NCI-H526 (cell line): ENCODE results near the gene MEF2C.
"Not testable (repeated sequence)": the region's sequence is repeated elsewhere in the genome, so short reads cannot be mapped to it uniquely, and the experiment has no call there.

ENCODE experiments used
- DNase-seq, 2 experiments: peaks; one replicate each; lab custom pipeline; 2025; lab: John Stamatoyannopoulos, UW

MEF2C gene

DNA sequence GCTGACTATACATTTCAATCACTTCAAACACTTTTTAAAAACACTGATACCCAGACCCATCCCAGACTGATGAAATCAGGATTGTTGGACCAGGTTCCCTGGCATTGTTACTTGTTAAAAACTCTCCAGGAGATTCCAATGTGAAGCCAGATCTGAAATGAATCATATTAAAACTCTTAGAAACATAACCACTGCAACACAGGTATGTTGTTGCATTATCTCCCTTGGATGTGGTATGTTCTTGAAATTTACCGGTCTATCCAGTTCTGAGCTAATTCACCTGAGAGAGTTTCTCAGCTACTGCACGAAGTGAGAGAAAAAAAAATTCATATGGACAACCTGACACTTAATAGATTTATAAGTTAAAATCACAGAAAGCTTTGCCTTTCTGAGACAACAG is 21.8 kb downstream of the MEF2C start:
- no peak for DNase-seq

GRCh38 chr5:88860501-88860900 is 22.5 kb downstream of the MEF2C start:
- DNase-seq = no peak

DNA sequence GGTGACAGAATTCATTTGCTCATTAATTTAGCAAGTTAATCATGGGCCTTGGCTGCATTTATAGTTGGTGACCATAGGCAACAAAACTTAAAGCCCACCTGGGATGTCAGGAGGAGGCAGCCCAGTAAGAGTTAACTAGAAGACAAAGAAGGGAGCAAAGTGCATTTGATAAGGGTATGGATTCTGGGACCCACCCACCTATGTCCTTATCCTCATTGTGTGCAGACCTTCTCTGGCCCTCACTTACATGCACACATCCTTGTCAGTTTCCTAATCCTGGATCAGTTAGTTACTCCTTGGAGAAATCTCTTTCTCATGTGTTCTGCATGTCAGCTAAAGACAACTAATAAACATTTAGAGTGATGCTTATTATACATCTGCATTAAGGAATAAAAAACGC is 24.6 kb downstream of the MEF2C start:
- no peak for DNase-seq

DNA sequence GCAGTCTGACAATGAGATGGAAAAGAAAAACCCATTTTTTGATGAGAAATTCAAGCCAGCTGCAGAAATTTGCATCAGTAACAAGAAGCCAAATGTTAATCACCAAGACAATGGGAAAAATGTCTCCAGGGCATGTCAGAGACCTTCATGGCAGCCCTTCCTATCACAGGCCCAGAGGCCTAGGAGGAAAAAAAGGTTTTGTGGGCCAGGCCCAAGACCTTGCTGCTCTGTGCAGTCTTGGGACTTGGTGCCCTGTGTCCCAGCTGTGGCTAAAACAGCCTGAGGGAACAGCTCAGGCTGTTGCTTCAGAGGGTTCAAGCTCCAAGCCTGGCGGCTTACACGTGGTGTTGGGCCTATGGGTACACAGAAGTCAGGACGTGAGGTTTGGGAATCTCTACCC is 26.6 kb downstream of the MEF2C start:
- not testable (repeated sequence) for DNase-seq

DNA sequence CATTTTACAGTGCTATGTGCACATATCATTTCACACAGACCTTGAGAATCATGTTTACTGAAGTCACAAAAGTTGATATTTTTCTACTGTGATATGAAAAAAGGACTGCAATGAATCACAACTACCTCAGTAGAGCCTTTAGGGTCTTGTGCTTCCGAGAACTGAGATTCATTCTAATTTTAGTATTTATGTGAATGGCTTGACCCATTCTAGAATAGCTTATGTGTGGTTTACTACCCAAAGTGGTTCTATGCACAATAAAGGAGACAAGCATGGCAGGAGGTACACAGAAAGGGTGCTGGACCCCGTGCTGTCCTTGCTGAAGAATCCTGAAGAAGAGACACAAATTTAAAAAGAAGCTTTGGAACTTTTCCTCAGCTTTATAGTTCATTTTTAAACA is 28.2 kb downstream of the MEF2C start:
- DNase-seq = no peak

GRCh38 chr5:88847420-88847819 is 35.6 kb downstream of the MEF2C start:
- no peak for DNase-seq

DNA sequence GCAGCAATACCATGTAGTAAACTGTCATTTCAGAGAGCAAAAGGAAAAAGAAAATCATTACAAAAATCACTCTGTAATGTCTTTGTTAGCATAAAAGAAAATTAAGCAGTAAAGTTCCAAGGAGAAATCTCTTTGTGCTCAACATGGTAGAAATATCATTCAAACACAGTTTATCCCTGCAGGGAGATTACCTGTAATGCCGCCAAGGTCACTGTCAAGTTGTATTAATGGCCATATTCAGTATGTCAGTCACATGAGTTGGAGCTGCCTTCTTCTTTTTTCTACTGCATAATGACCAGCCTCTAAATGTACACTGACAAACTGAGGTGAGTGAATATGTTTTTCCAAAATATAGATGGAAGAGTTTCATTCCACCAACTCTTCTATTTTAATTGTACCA is 36.5 kb downstream of the MEF2C start:
- DNase-seq = no peak

- no peak for DNase-seq
Observed at GRCh38 chr5:88845081-88845697, 37.8 kb downstream of the MEF2C start.

DNA sequence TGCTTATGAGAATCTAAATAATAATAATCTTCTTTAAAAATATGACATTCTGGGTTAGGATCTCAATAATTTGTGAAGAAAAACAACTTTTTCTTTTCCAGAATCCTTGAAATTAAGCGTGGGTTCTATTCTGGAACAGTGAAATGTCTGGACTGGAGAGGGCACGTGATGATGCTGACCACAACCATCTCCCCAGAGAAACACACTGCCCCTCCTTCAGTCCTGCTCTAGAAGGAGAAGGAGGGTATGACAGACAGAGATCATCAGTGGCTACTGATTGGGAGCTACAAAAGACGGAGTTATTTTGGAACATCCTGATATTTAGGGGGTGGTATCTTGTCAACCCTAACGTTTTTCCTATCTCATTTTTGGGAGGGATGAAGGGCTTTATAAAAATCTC is 40.2 kb downstream of the MEF2C start:
- DNase-seq = no peak

DNA sequence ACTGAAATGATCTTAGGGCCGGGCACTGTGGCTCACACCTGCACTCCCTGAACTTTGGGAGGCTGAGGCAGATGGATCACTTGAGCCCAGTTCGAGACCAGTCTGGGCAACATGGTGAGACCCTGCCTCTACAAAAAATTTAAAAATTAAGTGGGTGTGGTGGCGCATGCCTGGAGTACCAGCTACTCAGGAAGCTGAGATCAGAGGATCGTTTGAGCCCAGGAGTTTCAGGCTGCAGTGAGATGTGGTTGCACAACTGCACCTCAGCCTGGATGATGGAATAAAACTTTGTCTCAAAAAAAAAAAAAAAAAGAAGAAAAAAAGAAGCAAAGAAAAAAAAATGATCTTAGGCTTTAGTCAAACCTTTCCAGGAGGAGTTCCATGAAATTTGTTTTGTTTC is 41.8 kb downstream of the MEF2C start:
- DNase-seq = no peak

GRCh38 chr5:88840495-88840894 is 42.5 kb downstream of the MEF2C start:
- no peak for DNase-seq

DNA sequence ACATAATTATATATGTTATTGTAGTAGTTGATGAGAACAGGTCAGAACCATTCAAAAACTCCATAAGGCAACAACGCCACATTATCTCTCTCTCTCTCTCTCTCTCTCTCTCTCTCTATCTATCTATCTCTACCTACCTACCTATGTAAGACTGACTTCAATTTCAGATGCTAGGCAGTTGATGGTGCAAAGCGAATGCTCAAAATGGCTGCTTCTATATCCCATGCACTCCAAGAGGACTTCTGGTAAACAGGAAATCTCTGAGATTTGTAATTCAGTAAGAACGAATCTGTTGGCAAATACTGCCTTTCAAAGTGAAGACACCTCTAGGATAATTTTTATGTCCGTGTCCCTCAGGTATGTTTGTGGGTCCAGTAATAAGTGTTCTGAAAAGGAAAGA is 43.7 kb downstream of the MEF2C start:
- DNase-seq = no peak

- no peak for DNase-seq
Observed at GRCh38 chr5:88838500-88838899, 44.5 kb downstream of the MEF2C start.

- DNase-seq = no peak
Observed at GRCh38 chr5:88837817-88838216, 45.2 kb downstream of the MEF2C start.

- DNase-seq = no peak
Observed at GRCh38 chr5:88837222-88837621, 45.8 kb downstream of the MEF2C start.

- DNase-seq = no peak
Observed at GRCh38 chr5:88836195-88836838, 46.7 kb downstream of the MEF2C start.

GRCh38 chr5:88834499-88834898 is 48.5 kb downstream of the MEF2C start:
- DNase-seq = no peak

DNA sequence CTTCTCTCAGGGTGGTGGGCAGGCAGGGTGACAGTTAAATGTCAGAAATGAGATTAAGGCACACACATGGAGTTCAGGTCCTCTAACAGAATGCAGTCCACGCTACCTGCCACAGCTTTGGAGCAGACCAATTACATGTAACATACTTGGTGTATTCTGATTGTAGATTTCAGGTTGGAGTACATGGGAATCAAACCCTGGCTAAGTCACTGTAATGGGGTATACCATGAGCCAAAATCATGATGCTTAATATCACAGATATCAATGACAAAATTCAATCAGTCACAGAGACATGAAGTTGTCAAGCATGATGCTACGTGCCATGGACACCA is 48.9 kb downstream of the MEF2C start:
- DNase-seq = no peak

DNA sequence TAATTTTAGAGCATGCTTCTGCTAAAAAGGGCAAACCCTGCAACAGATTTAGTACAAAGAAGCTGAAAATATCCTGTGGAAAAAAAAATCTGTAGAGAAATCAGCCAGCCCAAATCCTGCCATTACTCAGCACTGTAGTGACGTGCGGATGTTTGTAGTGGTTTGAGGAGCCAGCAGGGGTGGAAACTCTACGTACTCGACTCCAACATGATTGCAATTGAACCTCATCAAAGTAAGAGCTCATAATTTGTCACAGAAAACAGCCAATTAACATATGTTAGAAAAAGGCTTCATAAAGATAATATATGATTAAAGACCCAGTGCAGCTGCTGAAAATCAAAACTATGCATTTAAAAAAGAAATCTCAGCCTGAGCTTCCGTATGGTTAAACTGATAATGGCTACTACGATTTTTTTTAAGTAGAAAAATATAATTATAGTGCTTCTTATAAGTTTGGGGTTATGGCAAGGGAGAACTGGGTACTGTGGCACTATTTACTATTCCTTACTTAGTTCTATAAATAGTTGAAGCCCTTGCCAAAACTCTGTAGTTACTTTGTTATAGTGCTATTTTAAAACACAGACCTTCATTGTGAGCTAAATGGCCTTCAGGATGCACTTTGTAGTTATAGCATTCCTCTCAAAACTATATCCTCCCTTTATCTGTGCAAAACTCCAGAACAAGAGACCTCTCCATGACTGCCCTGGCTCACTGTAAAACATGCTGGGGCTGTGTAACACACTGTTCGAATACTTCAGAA is 49.4 kb downstream of the MEF2C start:
- DNase-seq = no peak

DNA sequence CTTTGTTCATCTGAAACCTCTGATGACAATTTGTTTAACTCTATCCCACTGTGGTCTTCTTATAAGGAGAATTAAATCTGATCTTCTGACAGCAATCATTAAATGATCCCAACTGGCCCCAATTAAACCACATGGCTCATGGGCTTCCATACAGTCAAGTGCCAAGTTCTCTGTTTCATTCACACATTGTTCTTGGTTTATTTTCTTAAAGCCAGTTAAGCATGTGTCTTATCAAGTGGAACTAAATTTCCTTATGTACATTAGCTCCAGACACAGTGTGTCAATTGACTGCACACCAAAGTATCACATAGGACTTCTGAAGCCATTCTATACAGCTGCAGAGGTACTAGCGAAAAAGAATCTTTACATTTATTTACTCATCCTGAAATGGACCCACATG is 51.2 kb downstream of the MEF2C start:
- DNase-seq = no peak

DNA sequence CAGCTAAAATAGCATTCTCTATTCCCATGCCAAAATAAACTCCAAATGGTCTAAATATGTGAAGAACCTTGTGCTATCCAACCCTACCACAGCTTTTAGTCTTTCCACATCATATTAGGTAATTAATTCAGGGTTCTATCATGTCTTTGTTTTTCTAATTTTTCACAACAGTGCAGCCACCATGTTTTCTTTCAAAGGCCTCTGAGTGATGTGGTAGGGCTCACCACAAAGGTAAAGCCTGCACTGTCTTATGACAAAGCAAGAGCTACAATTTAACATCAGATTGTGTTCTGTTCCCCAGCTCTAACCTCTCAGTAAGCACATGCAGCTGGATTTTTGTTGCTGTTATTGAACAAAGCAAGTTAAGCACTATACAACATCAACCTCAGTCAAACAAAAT is 52.4 kb downstream of the MEF2C start:
- no peak for DNase-seq

DNA sequence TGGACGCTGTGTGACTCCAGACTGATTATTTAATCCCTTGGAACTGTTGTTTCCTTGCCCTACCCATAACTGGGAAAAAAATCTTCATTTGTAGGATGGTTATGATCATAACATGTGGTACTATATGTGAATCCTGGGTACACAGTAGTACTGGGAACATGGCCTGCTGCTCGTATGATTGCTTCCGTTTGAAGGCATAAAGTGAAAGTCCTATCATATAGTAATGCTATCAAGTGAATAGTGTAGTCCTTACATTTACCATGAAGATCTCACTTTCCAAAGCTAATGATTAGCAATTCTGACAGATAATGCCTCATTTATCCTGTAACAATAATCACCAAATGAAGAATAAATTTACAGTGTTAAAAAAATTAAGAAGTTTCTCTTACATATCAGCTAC is 53.2 kb downstream of the MEF2C start:
- no peak for DNase-seq

DNA sequence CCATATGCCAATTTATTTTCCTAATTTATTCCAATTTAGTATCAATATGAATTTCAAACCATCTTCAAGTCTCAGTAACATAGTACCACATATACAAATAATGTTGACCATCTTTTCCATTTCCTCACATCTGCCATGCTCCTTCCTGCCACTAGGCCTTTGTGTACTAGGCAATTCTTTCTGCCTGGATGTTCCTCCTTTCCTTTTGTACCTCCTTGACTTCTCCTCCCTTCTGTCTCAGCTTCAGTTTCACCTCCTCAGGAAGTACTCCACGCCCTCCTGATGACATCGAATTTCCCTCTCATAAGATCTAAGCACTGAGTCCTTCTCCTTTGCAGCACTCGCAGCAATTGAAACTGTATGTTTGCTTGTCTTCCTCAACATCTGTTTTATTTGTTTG is 53.9 kb downstream of the MEF2C start:
- no peak for DNase-seq

- DNase-seq = no peak
Observed at GRCh38 chr5:88827997-88828396, 55.0 kb downstream of the MEF2C start.
